Panc1 (cell line): ENCODE results near the gene LNPK. TPM values are rescaled to one million over a fixed set of nuclear protein-coding genes. Genes with fewer than 3 reads are reported as not detected.

Experiments used
- ATAC-seq: fragments of 200-7000 bp; cut with Tn5 transposase; 2 replicates; pipeline ENCODE4 v1.9.1; 2020; ENCODE audit warnings: mild to moderate bottlenecking, moderate library complexity
- BruUV-seq: library from RNA; stranded (reverse); fragments of 400-500 nt; replicated peaks from 2 replicates; lab custom pipeline; 2021; lab: Mats Ljungman, UMichigan
- CTCF ChIA-PET: fragments of 300-600 bp; sonication (Branson Sonifier 250); formaldehyde crosslinking; loops from one replicate; lab custom pipeline; 2022; ENCODE audit warnings: antibody characterized with exemption; lab: Charles Lee
- POLR2A ChIA-PET: fragments of 300-600 bp; sonication (Branson Sonifier 250); formaldehyde crosslinking; loops from one replicate; lab custom pipeline; 2022; ENCODE audit warnings: antibody characterized with exemption; lab: Charles Lee
- DNase-seq: peaks from one replicate; pipeline ENCODE4 v3.0.0-alpha.2; 2010; ENCODE audit warnings: low read depth, low spot score
- H3K27ac ChIP-seq: 2 replicates; pipeline ENCODE4 v1.5.1; 2011; ENCODE audit warnings: mild to moderate bottlenecking, low read length, inconsistent platforms
- H3K27me3 ChIP-seq: fragments of 200-500 bp; sonication (Bioruptor generic); 2 replicates; pipeline ENCODE4 v1.6.0; 2014; ENCODE audit warnings: low read length, inconsistent platforms; ENCODE audit not compliant: control insufficient read depth, insufficient read depth
- H3K36me3 ChIP-seq: fragments of 200-500 bp; sonication (Bioruptor generic); 2 replicates; pipeline ENCODE4 v1.5.1; 2014; ENCODE audit warnings: inconsistent platforms, mild to moderate bottlenecking, low read length, moderate library complexity; ENCODE audit not compliant: control insufficient read depth, insufficient read depth
- H3K4me1 ChIP-seq: 2 replicates; pipeline ENCODE4 v1.5.1; 2011; ENCODE audit warnings: inconsistent platforms, mild to moderate bottlenecking, low read length, moderate library complexity; ENCODE audit not compliant: control insufficient read depth, insufficient read depth
- H3K4me3 ChIP-seq, 2 experiments: 2 replicates each; pipeline ENCODE4 v1.5.1; 2011 to 2012; ENCODE audit warnings: low read depth in 2 of 2, low read length in 2 of 2, mild to moderate bottlenecking in 2 of 2, inconsistent platforms in 1 of 2, moderate library complexity in 1 of 2
- H3K9me3 ChIP-seq: fragments of 200-500 bp; sonication (Bioruptor generic); 2 replicates; pipeline ENCODE4 v1.5.1; 2014; ENCODE audit warnings: low read depth, mild to moderate bottlenecking, inconsistent platforms, low read length, moderate library complexity; ENCODE audit not compliant: control insufficient read depth, insufficient read depth
- POLR2AphosphoS5 ChIP-seq: IDR thresholded peaks from 2 replicates; pipeline ENCODE4 v1.6.1; 2012; ENCODE audit warnings: mild to moderate bottlenecking, low read depth, low read length, moderate library complexity
- SIN3A ChIP-seq: IDR thresholded peaks from 2 replicates; pipeline ENCODE4 v1.6.1; 2012; ENCODE audit warnings: low read depth, mild to moderate bottlenecking, low read length, moderate library complexity, borderline replicate concordance; ENCODE audit not compliant: insufficient read depth
- TCF7L2 ChIP-seq: IDR thresholded peaks from 2 replicates; pipeline ENCODE4 v1.6.1; 2011; ENCODE audit warnings: mild to moderate bottlenecking, low read depth, low read length, inconsistent platforms
- in situ Hi-C: cut with HindIII; loops from 2 replicates; pipeline ENCODE4 v1.10.0; 2016; ENCODE audit warnings: low sequenced_read_pairs, low pct_unique_long_range_greater_than_20kb
- intact Hi-C: fragments of 100-400 bp; cut with micrococcal nuclease; formaldehyde crosslinking; loops from one replicate; pipeline ENCODE4 v1.10.0; 2022; ENCODE audit not compliant: unreplicated experiment
- total RNA-seq: library from RNA; stranded (reverse); gene quantifications from one replicate; pipeline ENCODE4 v1.2.1, GENCODE V29; 2021; ENCODE audit not compliant: unreplicated experiment
- TF ChIP-seq, protein P1 (sequence below): fragments of 450-650 bp; IDR thresholded peaks from 2 replicates; pipeline ENCODE4 v1.5.1; 2017; ENCODE audit warnings: mild to moderate bottlenecking
- TF ChIP-seq, protein P2 (sequence below), 2 experiments: IDR thresholded peaks; 2 replicates each; pipeline ENCODE4 v1.6.1; 2011 to 2012; ENCODE audit warnings: low read depth in 2 of 2, control low read depth in 1 of 2, low read length in 1 of 2, mild to moderate bottlenecking in 1 of 2, moderate library complexity in 1 of 2; ENCODE audit not compliant: insufficient read depth in 1 of 2

The LNPK gene
- total RNA-seq, 1 experiment from 2014 or later = 27.3 TPM

DNA sequence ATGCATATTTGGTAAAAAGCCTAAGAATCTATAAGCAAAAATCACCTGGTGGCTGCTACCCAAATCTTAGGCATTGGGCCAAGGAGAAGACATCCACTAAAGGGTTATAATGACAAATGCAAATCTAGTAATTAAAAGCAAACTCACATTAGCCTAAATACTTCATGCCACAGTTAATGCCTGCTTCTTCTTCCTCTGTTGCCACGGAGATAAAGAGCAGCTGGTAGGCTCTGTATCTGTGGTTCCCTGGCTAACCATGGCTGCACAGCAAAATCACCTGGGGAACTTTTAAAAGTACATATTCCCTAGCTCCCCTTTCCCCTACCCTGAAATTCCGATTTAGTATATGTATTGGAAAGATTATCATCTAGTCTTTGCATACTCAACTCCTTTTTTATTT lies 114.3 kb downstream of the LNPK start:
- DNase-seq = no peak
- no peaks in the 10 kb centered on the region for H3K36me3 ChIP-seq
- TF ChIP-seq TCF7L2 = no peak
- no peaks in the 10 kb centered on the region for H3K9me3 ChIP-seq
- no peak overlapping the region for H3K4me3 ChIP-seq
- in situ Hi-C loops (no loop called here), intact Hi-C loops (no loop called here)
- ChIA-PET POLR2A (no interaction called here), CTCF (no interaction called here)
- H3K4me1 ChIP-seq = no peaks in the 10 kb centered on the region
- H3K27me3 ChIP-seq = 0 out of 2 replicates have a peak, but pooled peaks cover 4% of the 10 kb centered on the region
- no peak for ATAC-seq
- no peak overlapping the region for H3K27ac ChIP-seq
- no TSS peak for BruUV-seq

DNA sequence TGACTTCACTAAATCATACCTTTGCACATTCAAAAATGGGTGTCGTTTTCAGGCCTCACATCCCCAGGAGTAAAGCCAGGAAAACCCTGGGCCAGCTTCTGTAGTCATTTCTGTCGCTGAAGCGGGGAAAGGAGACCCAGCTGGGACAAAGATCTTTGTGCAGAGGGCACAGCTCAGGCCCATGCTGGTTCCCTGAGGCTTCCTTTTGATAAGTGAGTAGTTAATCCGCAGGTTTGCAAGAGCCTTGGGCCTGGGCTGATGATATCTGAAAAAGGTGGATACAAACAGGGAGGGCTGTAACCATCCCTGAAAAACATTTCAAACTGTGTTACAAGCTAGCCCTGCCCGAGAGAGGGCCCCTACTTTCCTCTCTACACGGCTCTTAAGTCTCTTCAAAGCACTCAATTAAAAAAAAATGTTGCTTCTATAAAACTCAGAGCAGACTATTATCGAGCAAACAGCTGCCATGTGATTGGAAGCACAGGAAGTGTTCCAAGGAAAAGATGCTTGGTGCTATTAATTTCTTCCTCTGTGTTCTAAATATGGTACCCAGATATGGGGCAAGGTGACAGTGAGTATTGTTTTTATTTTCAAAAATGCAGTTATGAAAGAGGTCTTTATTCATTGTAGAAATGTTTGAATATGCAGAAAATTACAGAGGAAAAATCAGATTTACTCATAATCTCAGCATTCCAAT lies 117.2 kb downstream of the LNPK start:
- Histone ChIP-seq H3K4me3 (no peak overlapping the region), H3K27ac (no peak overlapping the region), H3K9me3 (no peaks in the 10 kb centered on the region), H3K4me1 (no peaks in the 10 kb centered on the region), H3K36me3 (no peaks in the 10 kb centered on the region), H3K27me3 (0 out of 2 replicates have a peak, but pooled peaks cover 4% of the 10 kb centered on the region)
- CTCF ChIA-PET = no interaction called here
- TF ChIP-seq, protein P1, sequence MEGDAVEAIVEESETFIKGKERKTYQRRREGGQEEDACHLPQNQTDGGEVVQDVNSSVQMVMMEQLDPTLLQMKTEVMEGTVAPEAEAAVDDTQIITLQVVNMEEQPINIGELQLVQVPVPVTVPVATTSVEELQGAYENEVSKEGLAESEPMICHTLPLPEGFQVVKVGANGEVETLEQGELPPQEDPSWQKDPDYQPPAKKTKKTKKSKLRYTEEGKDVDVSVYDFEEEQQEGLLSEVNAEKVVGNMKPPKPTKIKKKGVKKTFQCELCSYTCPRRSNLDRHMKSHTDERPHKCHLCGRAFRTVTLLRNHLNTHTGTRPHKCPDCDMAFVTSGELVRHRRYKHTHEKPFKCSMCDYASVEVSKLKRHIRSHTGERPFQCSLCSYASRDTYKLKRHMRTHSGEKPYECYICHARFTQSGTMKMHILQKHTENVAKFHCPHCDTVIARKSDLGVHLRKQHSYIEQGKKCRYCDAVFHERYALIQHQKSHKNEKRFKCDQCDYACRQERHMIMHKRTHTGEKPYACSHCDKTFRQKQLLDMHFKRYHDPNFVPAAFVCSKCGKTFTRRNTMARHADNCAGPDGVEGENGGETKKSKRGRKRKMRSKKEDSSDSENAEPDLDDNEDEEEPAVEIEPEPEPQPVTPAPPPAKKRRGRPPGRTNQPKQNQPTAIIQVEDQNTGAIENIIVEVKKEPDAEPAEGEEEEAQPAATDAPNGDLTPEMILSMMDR = no peak
- TF ChIP-seq SIN3A = no peak
- TF ChIP-seq POLR2AphosphoS5 = no peak
- no peak for TF ChIP-seq TCF7L2
- TF ChIP-seq, protein P2, sequence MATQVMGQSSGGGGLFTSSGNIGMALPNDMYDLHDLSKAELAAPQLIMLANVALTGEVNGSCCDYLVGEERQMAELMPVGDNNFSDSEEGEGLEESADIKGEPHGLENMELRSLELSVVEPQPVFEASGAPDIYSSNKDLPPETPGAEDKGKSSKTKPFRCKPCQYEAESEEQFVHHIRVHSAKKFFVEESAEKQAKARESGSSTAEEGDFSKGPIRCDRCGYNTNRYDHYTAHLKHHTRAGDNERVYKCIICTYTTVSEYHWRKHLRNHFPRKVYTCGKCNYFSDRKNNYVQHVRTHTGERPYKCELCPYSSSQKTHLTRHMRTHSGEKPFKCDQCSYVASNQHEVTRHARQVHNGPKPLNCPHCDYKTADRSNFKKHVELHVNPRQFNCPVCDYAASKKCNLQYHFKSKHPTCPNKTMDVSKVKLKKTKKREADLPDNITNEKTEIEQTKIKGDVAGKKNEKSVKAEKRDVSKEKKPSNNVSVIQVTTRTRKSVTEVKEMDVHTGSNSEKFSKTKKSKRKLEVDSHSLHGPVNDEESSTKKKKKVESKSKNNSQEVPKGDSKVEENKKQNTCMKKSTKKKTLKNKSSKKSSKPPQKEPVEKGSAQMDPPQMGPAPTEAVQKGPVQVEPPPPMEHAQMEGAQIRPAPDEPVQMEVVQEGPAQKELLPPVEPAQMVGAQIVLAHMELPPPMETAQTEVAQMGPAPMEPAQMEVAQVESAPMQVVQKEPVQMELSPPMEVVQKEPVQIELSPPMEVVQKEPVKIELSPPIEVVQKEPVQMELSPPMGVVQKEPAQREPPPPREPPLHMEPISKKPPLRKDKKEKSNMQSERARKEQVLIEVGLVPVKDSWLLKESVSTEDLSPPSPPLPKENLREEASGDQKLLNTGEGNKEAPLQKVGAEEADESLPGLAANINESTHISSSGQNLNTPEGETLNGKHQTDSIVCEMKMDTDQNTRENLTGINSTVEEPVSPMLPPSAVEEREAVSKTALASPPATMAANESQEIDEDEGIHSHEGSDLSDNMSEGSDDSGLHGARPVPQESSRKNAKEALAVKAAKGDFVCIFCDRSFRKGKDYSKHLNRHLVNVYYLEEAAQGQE (IDR thresholded peaks at IDR 0.05; ENCODE audit: insufficient read depth in 1 of 2, low read depth in 2 of 2, low read length in 1 of 2) = no peak
- ATAC-seq (no peak), DNase-seq (no peak)
- POLR2A ChIA-PET = no interaction called here
- in situ Hi-C loops (no loop called here), intact Hi-C loops (no loop called here)
- BruUV-seq = no TSS peak

DNA sequence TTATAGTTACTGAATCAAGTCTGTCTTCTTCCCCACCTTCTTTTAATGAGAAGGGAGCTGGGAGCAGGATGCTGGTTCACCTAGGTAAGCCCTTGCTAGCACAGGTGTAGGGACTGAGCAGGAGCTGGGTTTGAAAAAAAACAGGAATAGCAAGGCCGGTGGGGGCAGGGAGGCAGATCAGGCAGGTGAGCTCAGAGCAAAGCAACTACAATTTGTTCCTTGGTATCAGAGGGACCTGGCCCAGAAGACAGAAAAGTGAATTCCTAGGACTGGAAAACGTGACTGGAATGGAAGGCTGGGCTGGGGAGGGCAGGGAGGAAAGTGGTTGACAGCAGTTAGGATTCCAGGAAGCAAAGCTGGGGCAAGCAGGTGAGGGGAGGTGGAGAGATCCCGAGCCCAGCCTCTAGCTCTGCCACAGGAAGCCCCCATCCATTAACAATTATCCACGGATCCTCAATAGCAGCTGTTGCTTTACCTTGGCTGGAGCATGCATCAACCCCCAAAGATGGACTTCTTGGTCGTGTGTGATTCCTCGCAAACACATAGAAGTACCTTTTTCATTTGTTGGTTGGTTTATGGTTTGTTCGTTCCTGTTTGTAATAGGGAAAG lies 118.4 kb downstream of the LNPK start:
- ATAC-seq = no peak
- TF ChIP-seq, protein P2 (IDR thresholded peaks at IDR 0.05; ENCODE audit: insufficient read depth in 1 of 2, low read depth in 2 of 2, low read length in 1 of 2) = no peak
- TF ChIP-seq TCF7L2 = no peak
- TF ChIP-seq, protein P1 = no peak
- TF ChIP-seq POLR2AphosphoS5 = no peak
- no TSS peak for BruUV-seq
- intact Hi-C loops (no loop called here), in situ Hi-C loops (no loop called here)
- no peak for DNase-seq
- H3K4me3 ChIP-seq = no peak overlapping the region
- H3K27me3 ChIP-seq = 0 out of 2 replicates have a peak, but pooled peaks cover 4% of the 10 kb centered on the region
- H3K36me3 ChIP-seq = no peaks in the 10 kb centered on the region
- H3K4me1 ChIP-seq = no peaks in the 10 kb centered on the region
- ChIA-PET POLR2A (no interaction called here), CTCF (no interaction called here)
- H3K27ac ChIP-seq = no peak overlapping the region
- H3K9me3 ChIP-seq = no peaks in the 10 kb centered on the region
